Esophagus muscularis mucosa (tissue), 4 donors: Measurements from ENCODE around the gene SIX5. TPM values are rescaled to one million over a fixed set of nuclear protein-coding genes. Genes with fewer than 3 reads are reported as not detected.

Source experiments
- DNase-seq: peaks from one replicate; pipeline ENCODE4 v3.0.0-alpha.2; 2017; ENCODE audit errors: extremely low spot score
- H3K27ac ChIP-seq, 4 donors: fragments of 200-600 bp; sonication (generic); replicated peaks in 1 of 4; 1 replicate in 3 of 4; 2 replicates in 1 of 4; pipeline ENCODE4 v1.5.1; 2016 to 2019; ENCODE audit warnings: mild to moderate bottlenecking in 1 of 4
- H3K27me3 ChIP-seq, 4 donors: fragments of 200-600 bp; sonication (generic); one replicate each; pipeline versions ENCODE4 v1.5.1 to v1.6.0; 2016 to 2019
- H3K36me3 ChIP-seq, 4 donors: fragments of 200-600 bp; sonication (generic); one replicate each; pipeline ENCODE4 v1.5.1; 2016 to 2019
- H3K4me1 ChIP-seq, 4 donors: fragments of 200-600 bp; sonication (generic); one replicate each; pipeline ENCODE4 v1.5.1; 2016 to 2019
- H3K4me3 ChIP-seq, 4 donors: fragments of 200-600 bp; sonication (generic); 1 replicate in 2 of 4; 2 replicates in 2 of 4; pipeline ENCODE4 v1.5.1; 2016 to 2019; ENCODE audit warnings: mild to moderate bottlenecking in 4 of 4, moderate library complexity in 1 of 4
- H3K9me3 ChIP-seq, 4 donors: fragments of 200-600 bp; sonication (generic); 1 replicate in 3 of 4; 2 replicates in 1 of 4; pipeline ENCODE4 v1.5.1; 2016 to 2019
- CTCF ChIP-seq, 3 experiments: fragments of 200-600 bp in 2 of 3; fragments of 450-650 bp in 1 of 3; sonication (generic) in 2 of 3; IDR thresholded peaks; one replicate each; pipeline ENCODE4 v1.5.1; 2017 to 2019; ENCODE audit warnings: antibody characterized with exemption in 3 of 3, mild to moderate bottlenecking in 2 of 3, moderate library complexity in 1 of 3
- EP300 ChIP-seq: sonication (generic); formaldehyde crosslinking; IDR thresholded peaks from one replicate; pipeline ENCODE4 v1.6.1; 2017; ENCODE audit warnings: antibody characterized with exemption
- POLR2A ChIP-seq: fragments of 450-650 bp; IDR thresholded peaks from one replicate; pipeline ENCODE4 v1.6.1; 2017; ENCODE audit warnings: antibody characterized with exemption, moderate library complexity, mild to moderate bottlenecking, low read depth
- POLR2AphosphoS5 ChIP-seq, 2 donors: sonication (generic); formaldehyde crosslinking; IDR thresholded peaks; one replicate each; pipeline ENCODE4 v1.6.1; 2017; ENCODE audit warnings: antibody characterized with exemption in 2 of 2
- WGBS: methylation state at CpG from one replicate; pipeline ENCODE4 v1.1.5; 2018; 5-methylcytosine and 5-hydroxymethylcytosine counted together
- intact Hi-C: fragments of 100-400 bp; cut with DNase I; formaldehyde crosslinking; loops from one replicate; pipeline ENCODE4 v1.15.1; 2023
- total RNA-seq, 4 donors: library from RNA; depleted of rRNA; stranded (reverse); fragments of >200 nt; gene quantifications; one replicate each; pipeline versions ENCODE4 v1.1.0 to v1.2.1, GENCODE V29; 2016

The SIX5 gene
- total RNA-seq, 4 donors from 2014 or later = 18.2 to 39.9 (median 28.8) TPM

GRCh38 chr19:45815481-45816216 lies 46.6 kb upstream of the SIX5 start:
- no peak for TF ChIP-seq POLR2AphosphoS5 (IDR thresholded peaks at IDR 0.05)
- Histone ChIP-seq H3K9me3 (no peaks in the 10 kb centered on the region), H3K27ac (no peak overlapping the region), H3K4me3 (peak overlapping the region; percentile 35 to 51 (median 44)), H3K4me1 (peaks cover 14 to 30% (median 23%) of the 10 kb centered on the region in 4 donors), H3K36me3 (peaks cover 0 to 30% (median 14%) of the 10 kb centered on the region in 4 donors), H3K27me3 (peaks cover 0 to 44% (median 10%) of the 10 kb centered on the region in 4 donors)
- DNase-seq = no peak
- WGBS = 20% methylated on average over 33 of the region's 44 CpGs
- intact Hi-C loops = loop anchor here (5.0 kb wide), 1 partner anchor 67 kb away; no protein-coding TSS in a partner anchor

GRCh38 chr19:45814851-45815480 lies 45.9 kb upstream of the SIX5 start, which contains the start of gene RSPH6A:
TSS of gene RSPH6A (minus strand) at chr19:45815308. CDS start at chr19:45815176, 132 bp downstream.
- Histone ChIP-seq H3K27me3 (peaks cover 0 to 49% (median 10%) of the 10 kb centered on the region in 4 donors), H3K4me3 (peak within 1 kb of the TSS; percentile 35 to 51 (median 44)), H3K36me3 (peaks cover 0 to 23% (median 7%) of the 10 kb centered on the region in 4 donors), H3K4me1 (peaks cover 14 to 30% (median 23%) of the 10 kb centered on the region in 4 donors), H3K9me3 (no peaks in the 10 kb centered on the region), H3K27ac (no peak within 1 kb of the TSS)
- intact Hi-C loops = loop anchor here (5.0 kb wide), 1 partner anchor 67 kb away; no protein-coding TSS in a partner anchor
- no peak for DNase-seq
- TF ChIP-seq CTCF (IDR thresholded peaks at IDR 0.05) (no peak), POLR2AphosphoS5 (IDR thresholded peaks at IDR 0.05) (no peak), EP300 (no peak), POLR2A (no peak)
- WGBS = 26% methylated on average over 14 of the region's 40 CpGs

GRCh38 chr19:45814166-45814780 lies 45.2 kb upstream of the SIX5 start:
- Histone ChIP-seq H3K27ac (no peak overlapping the region), H3K27me3 (peaks cover 0 to 49% (median 10%) of the 10 kb centered on the region in 4 donors), H3K36me3 (peaks cover 0 to 16% (median under 1%) of the 10 kb centered on the region in 4 donors), H3K4me1 (peaks cover 14 to 35% (median 29%) of the 10 kb centered on the region in 4 donors), H3K9me3 (no peaks in the 10 kb centered on the region), H3K4me3 (no peak overlapping the region)
- no CpG with 5 or more reads among the region's 12 CpGs for WGBS
- DNase-seq = no peak
- TF ChIP-seq EP300 (no peak), CTCF (IDR thresholded peaks at IDR 0.05) (no peak), POLR2A (no peak), POLR2AphosphoS5 (IDR thresholded peaks at IDR 0.05) (no peak)
- intact Hi-C loops = no loop called here

- 91% methylated on average over 6 of the region's 6 CpGs for WGBS
- intact Hi-C loops = no loop called here
- H3K36me3 ChIP-seq = no peaks in the 10 kb centered on the region
Measured at GRCh38 chr19:45812297-45812696, 43.2 kb upstream of the SIX5 start.

More at GRCh38 chr19:45812297-45812696, 43.2 kb upstream of the SIX5 start:
- DNase-seq = no peak
- Histone ChIP-seq H3K4me1 (peaks cover 14 to 31% (median 27%) of the 10 kb centered on the region in 4 donors), H3K27ac (no peak overlapping the region), H3K27me3 (peaks cover 0 to 49% (median 10%) of the 10 kb centered on the region in 4 donors), H3K9me3 (no peaks in the 10 kb centered on the region), H3K4me3 (no peak overlapping the region)
- no peak for TF ChIP-seq POLR2AphosphoS5 (IDR thresholded peaks at IDR 0.05)
- TF ChIP-seq EP300 = no peak
- TF ChIP-seq POLR2A = no peak
- no peak for TF ChIP-seq CTCF (IDR thresholded peaks at IDR 0.05)
